Epithelial cell of proximal tubule (primary cell): ENCODE measurements around the gene PRSS21. TPM values are rescaled to one million over a fixed set of nuclear protein-coding genes. Genes with fewer than 3 reads are reported as not detected.

Experiments used
- DNase-seq: peaks from one replicate; pipeline ENCODE4 v3.0.0-alpha.2; 2011; ENCODE audit warnings: low read depth
- H3K4me3 ChIP-seq: 2 replicates; pipeline ENCODE4 v1.5.1; 2011; ENCODE audit warnings: low read depth, mild to moderate bottlenecking, low read length
- total RNA-seq: library from RNA; depleted of rRNA; stranded (reverse); fragments of >200 nt; gene quantifications from 2 replicates; pipeline ENCODE4 v1.2.3, GENCODE V29; 2015
- TF ChIP-seq, protein P1 (sequence below): conservative IDR thresholded peaks from 2 replicates; pipeline ENCODE4 v1.5.1; 2012; ENCODE audit warnings: low read depth, mild to moderate bottlenecking, low read length

PRSS21 gene
- total RNA-seq, 1 donor from 2014 or later: 4.6 TPM

GRCh38 chr16:2782583-2783351 lies 34.3 kb upstream of the PRSS21 start:
- DNase-seq: no peak
- TF ChIP-seq, protein P1, sequence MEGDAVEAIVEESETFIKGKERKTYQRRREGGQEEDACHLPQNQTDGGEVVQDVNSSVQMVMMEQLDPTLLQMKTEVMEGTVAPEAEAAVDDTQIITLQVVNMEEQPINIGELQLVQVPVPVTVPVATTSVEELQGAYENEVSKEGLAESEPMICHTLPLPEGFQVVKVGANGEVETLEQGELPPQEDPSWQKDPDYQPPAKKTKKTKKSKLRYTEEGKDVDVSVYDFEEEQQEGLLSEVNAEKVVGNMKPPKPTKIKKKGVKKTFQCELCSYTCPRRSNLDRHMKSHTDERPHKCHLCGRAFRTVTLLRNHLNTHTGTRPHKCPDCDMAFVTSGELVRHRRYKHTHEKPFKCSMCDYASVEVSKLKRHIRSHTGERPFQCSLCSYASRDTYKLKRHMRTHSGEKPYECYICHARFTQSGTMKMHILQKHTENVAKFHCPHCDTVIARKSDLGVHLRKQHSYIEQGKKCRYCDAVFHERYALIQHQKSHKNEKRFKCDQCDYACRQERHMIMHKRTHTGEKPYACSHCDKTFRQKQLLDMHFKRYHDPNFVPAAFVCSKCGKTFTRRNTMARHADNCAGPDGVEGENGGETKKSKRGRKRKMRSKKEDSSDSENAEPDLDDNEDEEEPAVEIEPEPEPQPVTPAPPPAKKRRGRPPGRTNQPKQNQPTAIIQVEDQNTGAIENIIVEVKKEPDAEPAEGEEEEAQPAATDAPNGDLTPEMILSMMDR: no peak
- H3K4me3 ChIP-seq: no peak overlapping the region

GRCh38 chr16:2783581-2784357 lies 33.3 kb upstream of the PRSS21 start:
- TF ChIP-seq, protein P1: no peak
- no peak for DNase-seq
- H3K4me3 ChIP-seq: no peak overlapping the region

GRCh38 chr16:2784358-2785100 lies 32.5 kb upstream of the PRSS21 start:
- peak overlapping the region; percentile 26 for H3K4me3 ChIP-seq
- no peak for DNase-seq

GRCh38 chr16:2785101-2785991 lies 31.7 kb upstream of the PRSS21 start:
- TF ChIP-seq, protein P1: no peak
- no peak for DNase-seq
- peak overlapping the region; percentile 26 for H3K4me3 ChIP-seq

More at GRCh38 chr16:2784358-2785100, 32.5 kb upstream of the PRSS21 start:
- TF ChIP-seq, protein P1: no peak

- no peak for DNase-seq
- TF ChIP-seq, protein P1: no peak
- H3K4me3 ChIP-seq: no peak overlapping the region
These were observed 30.8 kb upstream of the PRSS21 start for GRCh38 chr16:2786061-2786825.
